Thoracic aorta (tissue), 2 donors: ENCODE measurements around the gene DHDH. TPM values are rescaled to one million over a fixed set of nuclear protein-coding genes. Genes with fewer than 3 reads are reported as not detected.
A peak's percentile ranks its signal among the peaks of the same experiment; 100 is the strongest.
"Not testable (repeated sequence)": the region's sequence is repeated elsewhere in the genome, so short reads cannot be mapped to it uniquely, and the experiment has no call there.

Source experiments
- ATAC-seq: fragments of 150-250 bp; one replicate; pipeline ENCODE4 v1.8.0; 2017; ENCODE audit warnings: low read depth; ENCODE audit not compliant: insufficient number of reproducible peaks, low FRiP score
- DNase-seq: peaks from one replicate; pipeline ENCODE4 v3.0.0-alpha.2; 2020; ENCODE audit warnings: low spot score
- H3K27ac ChIP-seq, 2 donors: fragments of 200-600 bp; sonication (generic); 1 replicate in 1 of 2; 2 replicates in 1 of 2; pipeline ENCODE4 v1.5.1; 2016; ENCODE audit warnings: mild to moderate bottlenecking in 2 of 2, moderate library complexity in 2 of 2
- H3K27me3 ChIP-seq: fragments of 200-600 bp; sonication (generic); replicated peaks from 2 replicates; pipeline ENCODE4 v1.6.0; 2016; ENCODE audit warnings: mild to moderate bottlenecking; ENCODE audit not compliant: insufficient read depth
- H3K36me3 ChIP-seq: fragments of 200-600 bp; sonication (generic); one replicate; pipeline ENCODE4 v1.5.1; 2016
- H3K4me1 ChIP-seq, 2 donors: fragments of 200-600 bp; sonication (generic); 1 replicate in 1 of 2; 2 replicates in 1 of 2; pipeline versions ENCODE4 v1.5.1 to v1.6.0; 2016; ENCODE audit warnings: low read depth in 2 of 2, mild to moderate bottlenecking in 1 of 2; ENCODE audit not compliant: control insufficient read depth in 1 of 2
- H3K4me3 ChIP-seq: fragments of 200-600 bp; sonication (generic); 2 replicates; pipeline ENCODE4 v1.5.1; 2016; ENCODE audit warnings: mild to moderate bottlenecking
- H3K9me3 ChIP-seq: fragments of 200-600 bp; sonication (generic); 2 replicates; pipeline ENCODE4 v1.5.1; 2016
- total RNA-seq, 2 donors: library from RNA; depleted of rRNA; stranded (reverse); fragments of >200 nt; gene quantifications; one replicate each; pipeline versions ENCODE4 v1.1.0 to v1.2.3, GENCODE V29; 2016
- TF ChIP-seq, protein P1 (sequence below): fragments of 200-600 bp; sonication (generic); IDR thresholded peaks from one replicate; pipeline ENCODE4 v1.5.1; 2019; ENCODE audit warnings: antibody characterized with exemption

DHDH gene
- total RNA-seq, 2 donors from 2014 or later: 3.7 TPM; not detected in 1

DNA sequence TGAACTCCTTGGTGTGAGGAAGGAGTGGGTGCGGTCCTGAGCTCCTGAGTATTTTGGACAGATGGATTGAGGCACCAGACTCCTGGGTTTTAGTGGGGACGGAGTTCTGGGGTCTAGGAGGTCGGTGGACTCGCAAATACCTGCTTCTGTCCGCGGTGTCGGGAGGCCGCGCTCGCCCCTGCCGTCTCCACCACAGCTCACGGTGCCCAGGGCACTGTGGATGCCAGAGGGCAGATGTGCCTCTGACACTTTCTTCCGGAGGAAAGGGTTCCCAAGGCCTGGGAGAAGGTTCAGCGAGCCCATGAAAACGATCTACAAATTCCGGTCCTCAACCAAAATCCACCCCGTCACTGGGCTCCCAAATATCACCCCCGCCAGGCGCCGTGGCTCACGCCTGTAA lies 38.3 kb upstream of the DHDH start:
- DNase-seq (no peak), ATAC-seq (no peak)
- Histone ChIP-seq H3K9me3 (no peaks in the 10 kb centered on the region), H3K4me1 (peaks cover 0 to 7% of the 10 kb centered on the region in 2 donors), H3K27me3 (no peaks in the 10 kb centered on the region), H3K27ac (no peak overlapping the region), H3K4me3 (peak overlapping the region; percentile 72), H3K36me3 (no peaks in the 10 kb centered on the region)
- TF ChIP-seq, protein P1, sequence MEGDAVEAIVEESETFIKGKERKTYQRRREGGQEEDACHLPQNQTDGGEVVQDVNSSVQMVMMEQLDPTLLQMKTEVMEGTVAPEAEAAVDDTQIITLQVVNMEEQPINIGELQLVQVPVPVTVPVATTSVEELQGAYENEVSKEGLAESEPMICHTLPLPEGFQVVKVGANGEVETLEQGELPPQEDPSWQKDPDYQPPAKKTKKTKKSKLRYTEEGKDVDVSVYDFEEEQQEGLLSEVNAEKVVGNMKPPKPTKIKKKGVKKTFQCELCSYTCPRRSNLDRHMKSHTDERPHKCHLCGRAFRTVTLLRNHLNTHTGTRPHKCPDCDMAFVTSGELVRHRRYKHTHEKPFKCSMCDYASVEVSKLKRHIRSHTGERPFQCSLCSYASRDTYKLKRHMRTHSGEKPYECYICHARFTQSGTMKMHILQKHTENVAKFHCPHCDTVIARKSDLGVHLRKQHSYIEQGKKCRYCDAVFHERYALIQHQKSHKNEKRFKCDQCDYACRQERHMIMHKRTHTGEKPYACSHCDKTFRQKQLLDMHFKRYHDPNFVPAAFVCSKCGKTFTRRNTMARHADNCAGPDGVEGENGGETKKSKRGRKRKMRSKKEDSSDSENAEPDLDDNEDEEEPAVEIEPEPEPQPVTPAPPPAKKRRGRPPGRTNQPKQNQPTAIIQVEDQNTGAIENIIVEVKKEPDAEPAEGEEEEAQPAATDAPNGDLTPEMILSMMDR: no peak

DNA sequence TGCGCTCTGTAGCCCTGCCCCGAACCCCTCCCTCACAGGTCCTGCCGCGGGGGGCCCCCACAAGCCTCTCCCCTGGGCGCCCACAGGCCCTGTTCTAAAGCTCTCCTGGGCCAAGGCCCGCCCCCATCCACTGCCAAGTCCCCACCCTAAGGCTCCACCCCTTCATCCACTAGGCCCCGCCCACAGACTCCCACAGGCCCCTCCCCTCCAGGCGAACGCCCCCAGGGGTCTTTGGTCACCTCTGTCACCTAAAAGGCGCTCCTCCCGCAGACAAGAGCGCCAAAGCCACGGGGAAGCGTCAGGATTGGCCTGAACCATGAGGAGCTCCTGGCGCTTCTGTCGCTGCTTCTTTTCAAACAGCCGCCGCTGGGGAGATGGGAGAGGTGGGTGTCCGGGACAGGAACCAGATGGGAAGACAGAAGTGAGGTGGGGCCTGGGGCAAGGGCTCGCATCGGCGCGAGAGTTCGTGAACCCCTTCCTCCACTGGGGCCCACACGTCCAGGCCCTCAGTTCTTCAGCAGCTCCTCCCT lies 37.2 kb upstream of the DHDH start:
- peak overlapping the region; percentile 72 for H3K4me3 ChIP-seq
- H3K4me1 ChIP-seq: peaks cover 2 to 14% of the 10 kb centered on the region in 2 donors
- DNase-seq (no peak), ATAC-seq (no peak)
- no peaks in the 10 kb centered on the region for H3K36me3 ChIP-seq
- H3K9me3 ChIP-seq: no peaks in the 10 kb centered on the region
- TF ChIP-seq, protein P1: no peak
- H3K27me3 ChIP-seq: no peaks in the 10 kb centered on the region
- H3K27ac ChIP-seq: no peak overlapping the region

DNA sequence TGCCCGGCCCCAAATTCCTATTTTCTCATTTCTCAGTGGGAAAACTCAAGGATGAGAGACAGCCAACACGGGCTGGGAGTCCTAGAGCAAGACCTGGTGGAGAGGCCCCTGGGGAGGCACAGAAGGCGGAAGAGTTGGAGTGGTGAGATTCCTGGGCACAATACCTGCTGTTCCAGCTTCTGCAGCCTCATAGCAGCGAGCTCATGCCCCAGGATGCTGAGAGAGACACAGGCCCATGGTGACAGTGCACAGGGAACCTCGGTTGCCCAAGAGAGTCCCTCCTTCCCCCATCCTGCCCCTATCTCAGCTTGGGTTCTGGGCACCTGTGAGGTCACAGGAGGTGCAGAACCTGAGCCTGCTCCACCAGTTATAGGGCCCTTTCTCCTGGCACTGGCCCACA lies 36.3 kb upstream of the DHDH start:
- no peaks in the 10 kb centered on the region for H3K36me3 ChIP-seq
- ATAC-seq: no peak
- H3K4me1 ChIP-seq: peaks cover 6 to 24% of the 10 kb centered on the region in 2 donors
- no peaks in the 10 kb centered on the region for H3K9me3 ChIP-seq
- H3K4me3 ChIP-seq: no peak overlapping the region
- TF ChIP-seq, protein P1: no peak
- H3K27me3 ChIP-seq: no peaks in the 10 kb centered on the region
- no peak for DNase-seq
- H3K27ac ChIP-seq: no peak overlapping the region

DNA sequence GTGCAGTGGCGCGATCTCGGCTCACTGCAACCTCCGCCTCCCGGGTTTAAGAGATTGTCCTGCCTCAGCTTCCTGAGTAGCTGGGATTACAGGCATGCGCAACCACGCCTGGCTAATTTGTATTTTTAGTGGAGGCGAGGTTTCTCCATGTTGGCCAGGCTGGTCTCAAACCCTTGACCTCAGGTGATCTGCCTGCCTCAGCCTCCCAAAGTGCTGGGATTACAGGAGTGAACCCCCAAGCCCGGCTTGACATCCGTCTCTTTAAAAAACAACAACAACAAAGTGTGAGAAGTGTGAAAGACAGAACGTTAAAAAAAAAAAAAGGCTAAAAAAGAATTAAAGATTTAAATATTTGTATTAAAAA lies 34.1 kb upstream of the DHDH start:
- not testable (repeated sequence) for H3K36me3 ChIP-seq, H3K9me3 ChIP-seq, H3K27me3 ChIP-seq, DNase-seq, ATAC-seq
- peaks cover 13 to 33% of the 10 kb centered on the region in 2 donors for H3K4me1 ChIP-seq
- H3K4me3 ChIP-seq: peak overlapping the region; percentile 99
- peak overlapping the region; percentile 81 to 98 for H3K27ac ChIP-seq

DNA sequence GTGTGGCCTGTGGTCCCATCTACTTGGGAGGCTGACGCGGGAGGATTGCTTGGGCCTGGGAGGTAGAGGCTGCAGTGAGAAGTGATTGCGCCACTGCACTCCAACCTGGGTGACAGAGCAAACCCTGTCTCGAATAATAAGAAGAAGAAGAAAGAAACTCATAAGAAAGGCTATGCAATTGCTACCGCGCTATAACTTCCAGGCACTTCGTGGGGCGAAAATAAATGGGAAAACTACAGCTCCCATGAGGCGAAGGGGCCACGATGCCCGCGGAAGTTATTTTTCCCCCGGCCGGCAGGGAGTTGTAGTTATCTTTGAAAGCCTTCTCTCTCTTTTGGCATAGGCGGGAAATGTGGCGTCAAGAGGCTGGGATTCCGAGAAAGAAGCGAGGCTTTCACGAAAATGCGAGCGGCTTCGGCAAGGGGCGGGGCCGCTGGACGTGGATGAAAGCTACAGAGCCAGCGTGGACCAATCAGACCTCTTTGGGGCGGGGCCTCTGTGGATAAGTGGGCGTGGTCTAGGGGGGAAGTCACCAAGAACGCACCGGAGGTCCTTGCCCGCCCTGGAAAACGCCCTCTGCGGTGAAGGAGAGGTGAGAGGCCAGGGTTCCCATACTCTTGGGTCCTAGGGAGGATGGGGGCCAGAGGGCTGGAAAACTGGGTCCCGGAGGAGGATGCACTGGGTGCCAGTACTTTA lies 33.6 kb upstream of the DHDH start, which contains the start of gene NUCB1:
NUCB1 (plus strand) TSS at position 532 of the 696 bp plus-strand sequence. CDS start 485 bp downstream, outside the sequence.
- H3K27me3 ChIP-seq: no peaks in the 10 kb centered on the region
- no peaks in the 10 kb centered on the region for H3K9me3 ChIP-seq
- peak within 1 kb of the TSS; percentile 81 to 98 for H3K27ac ChIP-seq
- peaks cover 13 to 33% of the 10 kb centered on the region in 2 donors for H3K4me1 ChIP-seq
- TF ChIP-seq, protein P1: peak; percentile 24
- peak within 1 kb of the TSS; percentile 99 for H3K4me3 ChIP-seq
- H3K36me3 ChIP-seq: peaks cover 7% of the 10 kb centered on the region
- peak; percentile 91 for ATAC-seq
- DNase-seq: peak; percentile 99
